HG02973 (cell line): ENCODE results near the gene KCTD20.
"Not testable (repeated sequence)": the region's sequence is repeated elsewhere in the genome, so short reads cannot be mapped to it uniquely, and the experiment has no call there.

Experiments
- ATAC-seq: cut with Tn5 transposase; IDR thresholded peaks from one replicate; pipeline ENCODE4 v1.9.1; 2021; ENCODE audit warnings: moderate library complexity; ENCODE audit not compliant: unreplicated experiment

KCTD20 gene

GRCh38 chr6:36443471-36444428 lies 950 bp downstream of the KCTD20 start:
- no peak for ATAC-seq

GRCh38 chr6:36444470-36444869 lies 1.7 kb downstream of the KCTD20 start:
- no peak for ATAC-seq

- no peak for ATAC-seq
Measured at GRCh38 chr6:36445621-36446020, 2.8 kb downstream of the KCTD20 start.

- not testable (repeated sequence) for ATAC-seq
Measured at GRCh38 chr6:36449173-36449572, 6.4 kb downstream of the KCTD20 start.

GRCh38 chr6:36452897-36453296 lies 10.1 kb downstream of the KCTD20 start:
- not testable (repeated sequence) for ATAC-seq

GRCh38 chr6:36455486-36456027 lies 12.8 kb downstream of the KCTD20 start:
- no peak for ATAC-seq

GRCh38 chr6:36459501-36459900 lies 16.7 kb downstream of the KCTD20 start:
- ATAC-seq = no peak

GRCh38 chr6:36460916-36461315 lies 18.1 kb downstream of the KCTD20 start:
- ATAC-seq = no peak

GRCh38 chr6:36461646-36462045 lies 18.8 kb downstream of the KCTD20 start:
- no peak for ATAC-seq

GRCh38 chr6:36463676-36464075 lies 20.9 kb downstream of the KCTD20 start:
- ATAC-seq = no peak

GRCh38 chr6:36464233-36464632 lies 21.4 kb downstream of the KCTD20 start:
- no peak for ATAC-seq

GRCh38 chr6:36467625-36468024 lies 24.8 kb downstream of the KCTD20 start:
- no peak for ATAC-seq

- ATAC-seq = no peak
Measured at GRCh38 chr6:36469148-36469661, 26.4 kb downstream of the KCTD20 start.

- no peak for ATAC-seq
Measured at GRCh38 chr6:36469946-36470345, 27.1 kb downstream of the KCTD20 start.

- ATAC-seq = no peak
Measured at GRCh38 chr6:36478051-36478526, 35.3 kb downstream of the KCTD20 start.

GRCh38 chr6:36479256-36479655 lies 36.5 kb downstream of the KCTD20 start:
- ATAC-seq = no peak

- not testable (repeated sequence) for ATAC-seq
Measured at GRCh38 chr6:36483326-36483725, 40.5 kb downstream of the KCTD20 start.

GRCh38 chr6:36484736-36485135 lies 41.9 kb downstream of the KCTD20 start:
- ATAC-seq = no peak

- ATAC-seq = no peak
Measured at GRCh38 chr6:36487698-36488097, 44.9 kb downstream of the KCTD20 start.

GRCh38 chr6:36488221-36488620 lies 45.4 kb downstream of the KCTD20 start:
- no peak for ATAC-seq

GRCh38 chr6:36489426-36489825 lies 46.6 kb downstream of the KCTD20 start:
- no peak for ATAC-seq

- no peak for ATAC-seq
Measured at GRCh38 chr6:36491378-36491965, 48.7 kb downstream of the KCTD20 start.
